Neural cell (in vitro differentiated cells): ENCODE measurements around the gene CRYZ. TPM values are rescaled to one million over a fixed set of nuclear protein-coding genes. Genes with fewer than 3 reads are reported as not detected.

Experiments used
- H2AFZ ChIP-seq: fragments of 200-600, 300-800 bp; sonication (generic), shearing (Covaris generic); 2 replicates; pipeline ENCODE4 v1.6.0; 2014; ENCODE audit warnings: low read depth, mild to moderate bottlenecking, antibody characterized with exemption, low read length, moderate library complexity
- H3F3A ChIP-seq: fragments of 200-600 bp; shearing (Covaris generic); 2 replicates; pipeline ENCODE4 v1.6.1; 2016; ENCODE audit warnings: mild to moderate bottlenecking, moderate library complexity, mixed read lengths, antibody characterized with exemption, low read length; ENCODE audit not compliant: insufficient read depth, poor library complexity, severe bottlenecking
- H3K27ac ChIP-seq: fragments of 200-600, 300-800 bp; sonication (generic), shearing (Covaris generic); 2 replicates; pipeline ENCODE4 v1.5.1; 2014; ENCODE audit warnings: mild to moderate bottlenecking, low read length, moderate library complexity
- H3K27me3 ChIP-seq: fragments of 300-800, 200-600 bp; sonication (generic), shearing (Covaris generic); 2 replicates; pipeline ENCODE4 v1.6.0; 2014; ENCODE audit warnings: mild to moderate bottlenecking, low read depth, low read length, moderate library complexity; ENCODE audit not compliant: insufficient read depth
- H3K36me3 ChIP-seq: fragments of 300-800, 200-600 bp; sonication (generic), shearing (Covaris generic); 2 replicates; pipeline ENCODE4 v1.5.1; 2014; ENCODE audit warnings: mild to moderate bottlenecking, antibody characterized with exemption, low read length, moderate library complexity; ENCODE audit not compliant: insufficient read depth
- H3K4me2 ChIP-seq: fragments of 300-800, 200-600 bp; sonication (generic), shearing (Covaris generic); 2 replicates; pipeline ENCODE4 v1.6.0; 2014; ENCODE audit warnings: mild to moderate bottlenecking, low read length
- H3K4me3 ChIP-seq: fragments of 300-800, 200-600 bp; sonication (generic), shearing (Covaris generic); 2 replicates; pipeline ENCODE4 v1.5.1; 2014; ENCODE audit warnings: mild to moderate bottlenecking, low read length, moderate library complexity
- H3K79me2 ChIP-seq: fragments of 200-600 bp; shearing (Covaris generic); replicated peaks from 2 replicates; pipeline ENCODE4 v1.6.0; 2014; ENCODE audit warnings: mild to moderate bottlenecking, low read length, moderate library complexity; ENCODE audit not compliant: insufficient read depth
- H3K9ac ChIP-seq: fragments of 300-800, 200-600 bp; sonication (generic), shearing (Covaris generic); 2 replicates; pipeline ENCODE4 v1.6.1; 2016; ENCODE audit warnings: mild to moderate bottlenecking, low read length, mixed read lengths
- H3K9me2 ChIP-seq: fragments of 200-600 bp; shearing (Covaris generic); 2 replicates; pipeline ENCODE4 v1.6.1; 2016; ENCODE audit warnings: mild to moderate bottlenecking, low read length, mixed read lengths; ENCODE audit not compliant: insufficient read depth
- H3K9me3 ChIP-seq: fragments of 200-600, 300-800 bp; sonication (generic), shearing (Covaris generic); 2 replicates; pipeline ENCODE4 v1.6.1; 2016; ENCODE audit warnings: mild to moderate bottlenecking, mixed run types, low read length, moderate library complexity, mixed read lengths
- H4K20me1 ChIP-seq: fragments of 200-600 bp; shearing (Covaris generic); 2 replicates; pipeline ENCODE4 v1.6.1; 2016; ENCODE audit warnings: mild to moderate bottlenecking, mixed run types; ENCODE audit not compliant: insufficient read depth
- EP300 ChIP-seq: fragments of 450-650 bp; conservative IDR thresholded peaks from 2 replicates; pipeline ENCODE4 v1.6.1; 2014; ENCODE audit warnings: antibody characterized with exemption, mild to moderate bottlenecking, moderate library complexity; ENCODE audit not compliant: poor library complexity, severe bottlenecking
- EZH2 ChIP-seq: fragments of 200-600, 300-800 bp; shearing (Covaris generic), sonication (generic); IDR thresholded peaks from 2 replicates; pipeline ENCODE4 v1.6.1; 2014; ENCODE audit warnings: antibody characterized with exemption, low read length, borderline replicate concordance, mild to moderate bottlenecking; ENCODE audit not compliant: insufficient read depth, poor library complexity, severe bottlenecking
- MXI1 ChIP-seq: fragments of 450-650 bp; conservative IDR thresholded peaks from 2 replicates; pipeline ENCODE4 v1.6.1; 2014; ENCODE audit warnings: antibody characterized with exemption, mild to moderate bottlenecking; ENCODE audit not compliant: poor library complexity, severe bottlenecking
- POLR2AphosphoS5 ChIP-seq: IDR thresholded peaks from 2 replicates; pipeline ENCODE4 v1.6.1; 2012
- RAD21 ChIP-seq: fragments of 450-650 bp; conservative IDR thresholded peaks from 2 replicates; pipeline ENCODE4 v1.6.1; 2014; ENCODE audit warnings: antibody characterized with exemption, mild to moderate bottlenecking, moderate library complexity
- REST ChIP-seq: IDR thresholded peaks from 2 replicates; pipeline ENCODE4 v1.6.1; 2012; ENCODE audit warnings: borderline replicate concordance
- SMC3 ChIP-seq: fragments of 450-650 bp; conservative IDR thresholded peaks from 2 replicates; pipeline ENCODE4 v1.6.1; 2014; ENCODE audit warnings: antibody characterized with exemption, mild to moderate bottlenecking, moderate library complexity; ENCODE audit not compliant: poor library complexity
- TAF1 ChIP-seq: IDR thresholded peaks from 2 replicates; pipeline ENCODE4 v1.6.1; 2012; ENCODE audit warnings: low read depth
- polyA plus RNA-seq: library from polyadenylated mRNA; depleted of rRNA; stranded (reverse); fragments of >200 nt; gene quantifications from 2 replicates; pipeline ENCODE4 v1.2.3, GENCODE V29; 2014
- TF ChIP-seq, protein P1 (sequence below): fragments of 450-650 bp; IDR thresholded peaks from 2 replicates; pipeline ENCODE4 v1.5.1; 2014; ENCODE audit warnings: antibody characterized with exemption, mild to moderate bottlenecking, moderate library complexity; ENCODE audit not compliant: poor library complexity, severe bottlenecking

The CRYZ gene
- polyA plus RNA-seq, 1 donor from 2014 or later = 1.9 TPM

DNA sequence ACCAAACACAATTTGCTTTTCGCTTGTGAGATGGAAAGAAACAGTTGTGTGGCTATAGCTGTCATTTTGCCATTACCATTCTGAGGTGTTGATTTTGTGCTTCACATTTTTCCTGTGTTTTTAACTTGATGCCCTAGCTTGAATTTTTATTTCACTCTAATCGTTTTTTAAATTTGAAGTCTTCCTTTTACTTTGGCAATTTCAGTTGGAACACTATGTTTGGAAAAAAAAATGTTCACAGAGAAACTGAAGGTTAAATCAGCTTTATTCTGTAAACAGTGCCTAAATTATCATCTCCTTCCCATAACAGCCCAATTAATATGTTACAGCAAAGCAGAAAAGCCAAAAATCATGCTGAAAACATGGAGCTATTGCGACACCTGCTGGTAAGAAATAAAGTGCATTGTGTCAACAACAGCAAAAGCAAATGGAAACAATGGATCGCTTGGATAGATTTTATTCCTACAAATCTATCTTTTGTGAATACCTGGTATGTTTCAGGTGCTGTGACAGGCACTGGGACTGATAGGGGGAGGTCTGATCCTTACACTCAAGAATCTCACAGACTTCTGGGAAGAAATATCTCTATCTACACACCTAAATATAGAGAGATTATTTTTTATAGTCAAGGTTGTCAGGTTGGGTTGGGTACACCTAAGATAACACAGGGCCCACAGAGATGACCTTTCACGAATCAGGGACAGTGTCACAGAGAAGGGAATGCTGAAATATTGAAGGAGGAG, 43.1 kb downstream of the CRYZ start:
- H3K4me3 ChIP-seq = no peak overlapping the region
- peak overlapping the region; percentile 61 for H3K27ac ChIP-seq
- H3K9me2 ChIP-seq = no peaks in the 10 kb centered on the region
- H4K20me1 ChIP-seq = no peaks in the 10 kb centered on the region
- no peak overlapping the region for H3K4me2 ChIP-seq
- H2AFZ ChIP-seq = peak overlapping the region; percentile 90
- peak overlapping the region; percentile 47 for H3K9ac ChIP-seq
- peaks cover 5% of the 10 kb centered on the region for H3F3A ChIP-seq
- no peaks in the 10 kb centered on the region for H3K79me2 ChIP-seq
- H3K27me3 ChIP-seq = no peaks in the 10 kb centered on the region
- no peaks in the 10 kb centered on the region for H3K9me3 ChIP-seq
- TF ChIP-seq, protein P1, sequence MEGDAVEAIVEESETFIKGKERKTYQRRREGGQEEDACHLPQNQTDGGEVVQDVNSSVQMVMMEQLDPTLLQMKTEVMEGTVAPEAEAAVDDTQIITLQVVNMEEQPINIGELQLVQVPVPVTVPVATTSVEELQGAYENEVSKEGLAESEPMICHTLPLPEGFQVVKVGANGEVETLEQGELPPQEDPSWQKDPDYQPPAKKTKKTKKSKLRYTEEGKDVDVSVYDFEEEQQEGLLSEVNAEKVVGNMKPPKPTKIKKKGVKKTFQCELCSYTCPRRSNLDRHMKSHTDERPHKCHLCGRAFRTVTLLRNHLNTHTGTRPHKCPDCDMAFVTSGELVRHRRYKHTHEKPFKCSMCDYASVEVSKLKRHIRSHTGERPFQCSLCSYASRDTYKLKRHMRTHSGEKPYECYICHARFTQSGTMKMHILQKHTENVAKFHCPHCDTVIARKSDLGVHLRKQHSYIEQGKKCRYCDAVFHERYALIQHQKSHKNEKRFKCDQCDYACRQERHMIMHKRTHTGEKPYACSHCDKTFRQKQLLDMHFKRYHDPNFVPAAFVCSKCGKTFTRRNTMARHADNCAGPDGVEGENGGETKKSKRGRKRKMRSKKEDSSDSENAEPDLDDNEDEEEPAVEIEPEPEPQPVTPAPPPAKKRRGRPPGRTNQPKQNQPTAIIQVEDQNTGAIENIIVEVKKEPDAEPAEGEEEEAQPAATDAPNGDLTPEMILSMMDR = peak; percentile 96
- TF ChIP-seq REST = no peak
- peak; percentile 95 for TF ChIP-seq RAD21
- TF ChIP-seq SMC3 = peak; percentile 91
- no peaks in the 10 kb centered on the region for H3K36me3 ChIP-seq

DNA sequence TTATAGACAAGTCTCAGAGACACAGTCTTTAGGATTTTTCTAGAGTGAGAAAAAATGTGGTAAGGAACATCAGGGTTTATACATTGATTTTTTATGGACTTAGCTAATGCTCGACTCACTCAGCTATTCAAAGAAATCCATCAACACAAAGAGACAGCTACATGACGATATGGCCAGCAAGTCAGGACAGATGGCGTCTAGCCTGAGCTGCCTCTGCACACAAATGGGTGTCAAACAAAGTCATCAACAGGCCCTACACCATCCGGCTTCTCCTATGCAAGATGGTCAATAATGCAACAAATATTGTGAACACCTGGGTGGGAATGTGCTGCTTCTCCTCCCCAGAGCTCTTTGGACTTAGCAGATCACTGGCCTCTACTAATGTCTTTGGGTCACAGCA, 45.9 kb downstream of the CRYZ start:
- Histone ChIP-seq H3K9me3 (no peaks in the 10 kb centered on the region), H3K36me3 (no peaks in the 10 kb centered on the region), H3K9me2 (no peaks in the 10 kb centered on the region), H3K79me2 (no peaks in the 10 kb centered on the region), H4K20me1 (no peaks in the 10 kb centered on the region), H3K4me3 (no peak overlapping the region), H3K27me3 (no peaks in the 10 kb centered on the region), H3F3A (peaks cover 5% of the 10 kb centered on the region), H2AFZ (no peak overlapping the region), H3K4me2 (no peak overlapping the region), H3K27ac (no peak overlapping the region), H3K9ac (no peak overlapping the region)
- TF ChIP-seq REST = no peak
- no peak for TF ChIP-seq RAD21
- no peak for TF ChIP-seq POLR2AphosphoS5
- no peak for TF ChIP-seq TAF1
- TF ChIP-seq SMC3 = no peak
- TF ChIP-seq, protein P1 = no peak
- TF ChIP-seq MXI1 = no peak
- TF ChIP-seq EP300 = no peak
- TF ChIP-seq EZH2 = no peak
